ENCODE data around the gene ARL6IP6. TPM values are rescaled to one million over a fixed set of nuclear protein-coding genes. Genes with fewer than 3 reads are reported as not detected.

ARL6IP6 gene
- total RNA-seq, 1 donor from 2014 or later: 5.5 TPM

DNA sequence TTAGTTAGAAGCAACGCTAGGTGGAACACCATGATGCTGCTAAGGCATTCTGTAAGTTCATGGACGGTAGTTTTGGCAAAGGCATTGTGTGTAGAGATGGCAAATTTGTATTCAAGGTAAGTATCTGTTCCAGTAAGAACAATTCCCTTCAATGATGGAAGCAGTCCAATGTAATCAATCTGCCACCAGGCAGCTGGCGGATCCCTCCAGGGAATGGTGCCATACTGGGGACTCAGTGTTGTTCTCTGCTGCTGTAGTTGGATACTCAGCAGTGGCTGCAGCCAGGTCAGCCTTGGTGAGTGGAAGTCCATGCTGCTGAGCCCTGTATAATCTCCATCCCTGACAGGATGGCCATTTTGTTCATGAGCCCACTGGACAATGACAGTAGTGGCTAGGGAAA, 62.8 kb downstream of the ARL6IP6 start:
- TF ChIP-seq, protein P1, sequence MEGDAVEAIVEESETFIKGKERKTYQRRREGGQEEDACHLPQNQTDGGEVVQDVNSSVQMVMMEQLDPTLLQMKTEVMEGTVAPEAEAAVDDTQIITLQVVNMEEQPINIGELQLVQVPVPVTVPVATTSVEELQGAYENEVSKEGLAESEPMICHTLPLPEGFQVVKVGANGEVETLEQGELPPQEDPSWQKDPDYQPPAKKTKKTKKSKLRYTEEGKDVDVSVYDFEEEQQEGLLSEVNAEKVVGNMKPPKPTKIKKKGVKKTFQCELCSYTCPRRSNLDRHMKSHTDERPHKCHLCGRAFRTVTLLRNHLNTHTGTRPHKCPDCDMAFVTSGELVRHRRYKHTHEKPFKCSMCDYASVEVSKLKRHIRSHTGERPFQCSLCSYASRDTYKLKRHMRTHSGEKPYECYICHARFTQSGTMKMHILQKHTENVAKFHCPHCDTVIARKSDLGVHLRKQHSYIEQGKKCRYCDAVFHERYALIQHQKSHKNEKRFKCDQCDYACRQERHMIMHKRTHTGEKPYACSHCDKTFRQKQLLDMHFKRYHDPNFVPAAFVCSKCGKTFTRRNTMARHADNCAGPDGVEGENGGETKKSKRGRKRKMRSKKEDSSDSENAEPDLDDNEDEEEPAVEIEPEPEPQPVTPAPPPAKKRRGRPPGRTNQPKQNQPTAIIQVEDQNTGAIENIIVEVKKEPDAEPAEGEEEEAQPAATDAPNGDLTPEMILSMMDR (IDR thresholded peaks at IDR 0.05; ENCODE audit: borderline replicate concordance): no peak
- H3K27ac ChIP-seq (replicated peaks): no peak overlapping the region
- no peaks in the 10 kb centered on the region for H3K9me3 ChIP-seq (replicated peaks)
- H3K36me3 ChIP-seq: no peaks in the 10 kb centered on the region
- no peak overlapping the region for H3K4me3 ChIP-seq
- H3K27me3 ChIP-seq (ENCODE audit: low read depth): no peaks in the 10 kb centered on the region
- H3K4me1 ChIP-seq: no peaks in the 10 kb centered on the region
- intact Hi-C loops (cut with micrococcal nuclease): no loop called here
- no peak for DNase-seq

DNA sequence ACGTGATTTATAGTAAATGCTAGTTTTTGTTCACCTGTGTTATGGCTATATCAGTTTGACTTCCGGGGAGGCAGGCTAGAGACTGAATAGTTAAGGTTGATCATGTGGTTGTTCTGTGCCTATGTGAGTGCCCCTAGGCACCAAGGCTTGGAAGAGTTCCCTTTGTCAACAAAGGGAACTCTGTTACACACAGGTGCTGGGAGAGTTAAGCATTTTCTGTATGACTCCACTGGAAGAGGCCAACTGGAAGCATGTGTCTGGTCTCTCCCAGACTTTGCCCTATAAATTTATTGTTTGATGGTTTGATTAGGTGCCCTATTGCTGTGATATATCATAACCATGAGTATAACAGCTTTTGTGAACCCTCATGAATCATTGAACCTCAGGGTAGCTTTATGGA, 63.8 kb downstream of the ARL6IP6 start:
- no peaks in the 10 kb centered on the region for H3K9me3 ChIP-seq (replicated peaks)
- H3K27me3 ChIP-seq (ENCODE audit: low read depth): no peaks in the 10 kb centered on the region
- DNase-seq: no peak
- no peaks in the 10 kb centered on the region for H3K4me1 ChIP-seq
- H3K27ac ChIP-seq (replicated peaks): no peak overlapping the region
- no peaks in the 10 kb centered on the region for H3K36me3 ChIP-seq
- TF ChIP-seq, protein P1 (IDR thresholded peaks at IDR 0.05; ENCODE audit: borderline replicate concordance): no peak
- intact Hi-C loops (cut with micrococcal nuclease): no loop called here
- no peak overlapping the region for H3K4me3 ChIP-seq

DNA sequence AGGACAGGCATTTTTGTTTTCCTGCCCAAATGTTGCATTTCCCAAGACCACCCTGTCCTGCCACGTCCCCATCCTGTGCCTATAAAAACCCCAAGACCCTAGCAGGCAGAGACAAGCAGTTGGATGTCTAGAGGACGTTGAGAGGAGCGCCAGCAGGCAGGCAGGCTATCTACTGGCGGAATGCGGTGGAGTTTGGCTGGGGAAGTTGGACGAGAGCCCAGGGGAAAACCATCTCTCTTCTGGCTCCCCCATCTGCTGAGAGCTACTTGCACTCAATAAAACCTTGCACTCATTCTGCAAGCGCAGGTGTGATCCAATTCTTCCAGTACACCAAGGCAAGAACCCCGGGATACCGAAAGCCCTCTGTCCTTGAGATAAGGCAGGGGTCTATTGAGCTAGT, 72.5 kb downstream of the ARL6IP6 start:
- Histone ChIP-seq H3K4me3 (no peak overlapping the region), H3K27me3 (ENCODE audit: low read depth) (no peaks in the 10 kb centered on the region), H3K4me1 (no peaks in the 10 kb centered on the region), H3K36me3 (no peaks in the 10 kb centered on the region), H3K9me3 (replicated peaks) (no peaks in the 10 kb centered on the region), H3K27ac (replicated peaks) (no peak overlapping the region)
- intact Hi-C loops (cut with micrococcal nuclease): no loop called here
- TF ChIP-seq, protein P1 (IDR thresholded peaks at IDR 0.05; ENCODE audit: borderline replicate concordance): no peak
- no peak for DNase-seq

DNA sequence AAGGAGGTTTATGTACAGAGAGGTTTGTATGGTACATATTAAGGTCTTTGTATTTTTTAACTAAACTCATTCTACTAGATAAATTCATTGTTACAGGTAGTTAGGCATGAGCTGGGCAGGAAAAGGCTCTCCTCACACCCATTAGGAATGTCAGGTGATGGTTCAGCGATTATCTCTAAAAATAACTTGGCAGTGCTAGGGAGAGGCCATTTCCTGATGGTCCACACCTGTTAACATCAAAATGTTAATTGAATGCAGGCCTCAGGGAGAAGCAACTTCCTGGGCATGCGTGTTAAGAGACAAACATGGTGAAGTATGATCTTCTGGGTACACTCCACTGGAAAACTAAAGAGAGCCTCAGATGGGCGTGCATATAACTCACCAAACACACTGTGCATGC, 73.6 kb downstream of the ARL6IP6 start:
- Histone ChIP-seq H3K4me3 (no peak overlapping the region), H3K27me3 (ENCODE audit: low read depth) (no peaks in the 10 kb centered on the region), H3K4me1 (no peaks in the 10 kb centered on the region), H3K27ac (replicated peaks) (no peak overlapping the region), H3K9me3 (replicated peaks) (no peaks in the 10 kb centered on the region), H3K36me3 (no peaks in the 10 kb centered on the region)
- intact Hi-C loops (cut with micrococcal nuclease): no loop called here
- TF ChIP-seq, protein P1 (IDR thresholded peaks at IDR 0.05; ENCODE audit: borderline replicate concordance): no peak
- DNase-seq: no peak

DNA sequence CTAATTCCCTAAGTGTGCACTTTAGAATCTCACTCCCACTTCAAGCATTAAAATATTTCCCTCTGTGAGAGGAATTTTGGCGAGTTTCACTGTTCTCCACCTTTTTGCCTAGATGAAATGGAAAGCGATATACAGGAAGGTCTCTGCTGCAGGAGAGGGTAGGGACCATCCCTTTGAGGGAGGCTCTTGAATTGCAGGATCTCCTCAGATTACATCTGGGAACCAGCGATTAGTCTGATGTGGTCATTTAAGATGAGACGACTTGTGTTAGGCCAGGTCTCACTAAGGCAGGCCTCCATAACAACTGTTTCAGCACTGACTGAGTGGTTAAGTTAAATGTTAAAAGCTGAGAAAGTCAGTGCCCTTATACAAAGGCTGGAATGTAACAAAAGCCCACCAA, 74.6 kb downstream of the ARL6IP6 start:
- H3K4me3 ChIP-seq: no peak overlapping the region
- no peak overlapping the region for H3K27ac ChIP-seq (replicated peaks)
- TF ChIP-seq, protein P1 (IDR thresholded peaks at IDR 0.05; ENCODE audit: borderline replicate concordance): no peak

DNA sequence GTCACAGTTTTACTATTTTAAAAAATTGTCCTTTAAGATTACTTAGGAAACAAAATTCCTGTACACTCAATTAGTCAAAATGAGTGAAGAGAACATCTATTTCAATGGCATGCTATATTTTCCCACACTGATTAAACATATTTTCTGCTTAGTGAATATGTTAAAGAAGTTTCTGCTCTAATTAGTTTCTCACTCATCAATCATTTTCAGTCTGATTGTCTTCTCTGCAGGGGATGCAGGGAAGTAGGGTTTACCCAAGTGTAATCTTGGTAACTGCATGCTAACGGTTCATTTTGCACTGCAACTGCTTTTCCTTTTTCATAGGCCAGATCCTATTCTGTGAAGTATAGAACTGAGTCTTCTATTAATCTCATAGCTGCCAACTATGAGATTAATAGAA, 78.5 kb downstream of the ARL6IP6 start:
- H3K4me1 ChIP-seq: no peaks in the 10 kb centered on the region
- no peaks in the 10 kb centered on the region for H3K27me3 ChIP-seq (ENCODE audit: low read depth)
- no peak overlapping the region for H3K4me3 ChIP-seq
- DNase-seq: no peak
- H3K36me3 ChIP-seq: no peaks in the 10 kb centered on the region
- H3K9me3 ChIP-seq (replicated peaks): peaks cover 5% of the 10 kb centered on the region
- H3K27ac ChIP-seq (replicated peaks): no peak overlapping the region
- intact Hi-C loops (cut with micrococcal nuclease): no loop called here
- TF ChIP-seq, protein P1 (IDR thresholded peaks at IDR 0.05; ENCODE audit: borderline replicate concordance): no peak

More for the DNA sequence above, 74.6 kb downstream of the ARL6IP6 start:
- Histone ChIP-seq H3K27me3 (ENCODE audit: low read depth) (no peaks in the 10 kb centered on the region), H3K4me1 (no peaks in the 10 kb centered on the region), H3K9me3 (replicated peaks) (no peaks in the 10 kb centered on the region), H3K36me3 (no peaks in the 10 kb centered on the region)
- intact Hi-C loops (cut with micrococcal nuclease): no loop called here
- no peak for DNase-seq
